ENCODE results near the gene ABO. TPM values are rescaled to one million over a fixed set of nuclear protein-coding genes. Genes with fewer than 3 reads are reported as not detected.

Gene ABO
- total RNA-seq, 1 experiment from 2014 or later: 1.2 TPM

GRCh38 chr9:133247632-133248031, 27.4 kb downstream of the ABO start (continued):
- no peak for TF ChIP-seq SIN3A (IDR thresholded peaks at IDR 0.05; ENCODE audit: low read depth)
- no peak for TF ChIP-seq POLR2A (IDR thresholded peaks at IDR 0.05; ENCODE audit: borderline replicate concordance, extremely low read depth, insufficient read depth, insufficient read length)
- TF ChIP-seq EGR1 (IDR thresholded peaks at IDR 0.05; ENCODE audit: low read depth): no peak
- no peak for TF ChIP-seq ZFX (IDR thresholded peaks at IDR 0.05)
- TF ChIP-seq RAD21 (IDR thresholded peaks at IDR 0.05; ENCODE audit: low read depth): no peak

- Histone ChIP-seq H3K9me2 (ENCODE audit: insufficient read depth) (no peaks in the 10 kb centered on the region), H3K4me3 (replicated peaks in 1 of 2; ENCODE audit: low read depth in 1 of 2, low read length in 2 of 2) (no peak overlapping the region), H3K27me3 (ENCODE audit: insufficient read depth, low read length) (no peaks in the 10 kb centered on the region), H4K20me1 (ENCODE audit: insufficient read depth) (no peaks in the 10 kb centered on the region), H3K4me1 (ENCODE audit: control insufficient read depth in 1 of 2, insufficient read depth in 2 of 2, low read length in 2 of 2) (peaks cover 21 to 22% of the 10 kb centered on the region in 2 experiments), H3K79me2 (ENCODE audit: insufficient read depth, low read length) (no peaks in the 10 kb centered on the region), H3K9me3 (ENCODE audit: control insufficient read depth in 1 of 2, insufficient read depth in 1 of 2, low read depth in 1 of 2, low read length in 2 of 2) (no peaks in the 10 kb centered on the region), H2AFZ (ENCODE audit: low read depth, low read length, poor library complexity, severe bottlenecking) (no peak overlapping the region), H3K4me2 (ENCODE audit: low read length) (no peak overlapping the region), H3K36me3 (ENCODE audit: control insufficient read depth in 1 of 2, insufficient read depth in 2 of 2, low read length in 2 of 2) (no peaks in the 10 kb centered on the region), H3K9ac (ENCODE audit: low read length) (no peak overlapping the region), H3K27ac (ENCODE audit: low read depth, low read length) (no peak overlapping the region)
- BruUV-seq (replicated peaks): no TSS peak
- intact Hi-C loops (cut with micrococcal nuclease): no loop called here
- TF ChIP-seq REST (IDR thresholded peaks at IDR 0.05; ENCODE audit: low read depth) (no peak), YY1 (IDR thresholded peaks at IDR 0.05; ENCODE audit: extremely low read depth, insufficient replicate concordance, low read depth, low read length) (no peak), SIN3A (IDR thresholded peaks at IDR 0.05; ENCODE audit: low read depth) (no peak), POLR2AphosphoS5 (IDR thresholded peaks at IDR 0.05; ENCODE audit: low read depth, low read length) (no peak), EZH2 (IDR thresholded peaks at IDR 0.05) (no peak), SP1 (IDR thresholded peaks at IDR 0.05; ENCODE audit: low read depth) (no peak), TCF7L2 (IDR thresholded peaks at IDR 0.05; ENCODE audit: borderline replicate concordance, extremely low read depth, insufficient read depth, insufficient read length) (no peak), FOSL1 (IDR thresholded peaks at IDR 0.05; ENCODE audit: low read depth) (no peak), POLR2A (IDR thresholded peaks at IDR 0.05; ENCODE audit: borderline replicate concordance, extremely low read depth, insufficient read depth, insufficient read length) (no peak), ZNF274 (IDR thresholded peaks at IDR 0.05; ENCODE audit: low read depth, low read length) (no peak), EGR1 (IDR thresholded peaks at IDR 0.05; ENCODE audit: low read depth) (no peak), ZBTB33 (IDR thresholded peaks at IDR 0.05; ENCODE audit: extremely low read depth, insufficient replicate concordance, low read length) (no peak), CEBPB (IDR thresholded peaks at IDR 0.05; ENCODE audit: low read depth) (no peak), ELF1 (IDR thresholded peaks at IDR 0.05; ENCODE audit: borderline replicate concordance, low read depth) (no peak), RAD21 (IDR thresholded peaks at IDR 0.05; ENCODE audit: low read depth) (no peak), JUND (IDR thresholded peaks at IDR 0.05) (no peak), ZFX (IDR thresholded peaks at IDR 0.05) (no peak)
- TF ChIP-seq, protein P1, sequence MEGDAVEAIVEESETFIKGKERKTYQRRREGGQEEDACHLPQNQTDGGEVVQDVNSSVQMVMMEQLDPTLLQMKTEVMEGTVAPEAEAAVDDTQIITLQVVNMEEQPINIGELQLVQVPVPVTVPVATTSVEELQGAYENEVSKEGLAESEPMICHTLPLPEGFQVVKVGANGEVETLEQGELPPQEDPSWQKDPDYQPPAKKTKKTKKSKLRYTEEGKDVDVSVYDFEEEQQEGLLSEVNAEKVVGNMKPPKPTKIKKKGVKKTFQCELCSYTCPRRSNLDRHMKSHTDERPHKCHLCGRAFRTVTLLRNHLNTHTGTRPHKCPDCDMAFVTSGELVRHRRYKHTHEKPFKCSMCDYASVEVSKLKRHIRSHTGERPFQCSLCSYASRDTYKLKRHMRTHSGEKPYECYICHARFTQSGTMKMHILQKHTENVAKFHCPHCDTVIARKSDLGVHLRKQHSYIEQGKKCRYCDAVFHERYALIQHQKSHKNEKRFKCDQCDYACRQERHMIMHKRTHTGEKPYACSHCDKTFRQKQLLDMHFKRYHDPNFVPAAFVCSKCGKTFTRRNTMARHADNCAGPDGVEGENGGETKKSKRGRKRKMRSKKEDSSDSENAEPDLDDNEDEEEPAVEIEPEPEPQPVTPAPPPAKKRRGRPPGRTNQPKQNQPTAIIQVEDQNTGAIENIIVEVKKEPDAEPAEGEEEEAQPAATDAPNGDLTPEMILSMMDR (IDR thresholded peaks at IDR 0.05 in 2 of 3, conservative IDR thresholded peaks at IDR 0.05 in 1 of 3; ENCODE audit: borderline replicate concordance in 1 of 3, insufficient read depth in 1 of 3, low read depth in 2 of 3, low read length in 2 of 3): no peak
- TF ChIP-seq, protein P2, sequence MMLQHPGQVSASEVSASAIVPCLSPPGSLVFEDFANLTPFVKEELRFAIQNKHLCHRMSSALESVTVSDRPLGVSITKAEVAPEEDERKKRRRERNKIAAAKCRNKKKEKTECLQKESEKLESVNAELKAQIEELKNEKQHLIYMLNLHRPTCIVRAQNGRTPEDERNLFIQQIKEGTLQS (IDR thresholded peaks at IDR 0.05): no peak
- ChIA-PET CTCF (interaction anchor here (1.5 kb wide), 1 partner anchor 8 kb away, joined by 4 read pairs; no protein-coding TSS in a partner anchor), RAD21 (ENCODE audit: low non-redundant PET in 1 of 2, low total read pairs in 2 of 2, uncharacterized antibody in 2 of 2, unreplicated experiment in 2 of 2) (no interaction called here), POLR2A (no interaction called here)
- no peak for DNase-seq (ENCODE audit: low read depth, low spot score)
- ATAC-seq: no peak
Measured at GRCh38 chr9:133246991-133247390, 28.0 kb downstream of the ABO start.

Measured in HCT116 (cell line).